OCI-LY7 (cell line): ENCODE measurements around the gene FCRL3. TPM values are rescaled to one million over a fixed set of nuclear protein-coding genes. Genes with fewer than 3 reads are reported as not detected.

Source experiments
- BruUV-seq: library from RNA; stranded (reverse); fragments of 400-500 nt; replicated peaks from 2 replicates; lab custom pipeline; 2021; lab: Mats Ljungman, UMichigan
- CTCF ChIA-PET: fragments of 300-600 bp; sonication (Branson Sonifier 250); formaldehyde crosslinking; loops from one replicate; lab custom pipeline; 2022; ENCODE audit warnings: antibody characterized with exemption; ENCODE audit not compliant: unreplicated experiment; lab: Charles Lee
- POLR2A ChIA-PET: fragments of 300-600 bp; sonication (Branson Sonifier 250); formaldehyde crosslinking; loops from one replicate; lab custom pipeline; 2022; ENCODE audit warnings: antibody characterized with exemption; lab: Charles Lee
- DNase-seq: peaks from one replicate; pipeline ENCODE4 v3.0.0-alpha.2; 2015; ENCODE audit warnings: low spot score
- H2AFZ ChIP-seq: fragments of 200-600 bp; sonication (generic), shearing (Covaris generic); 2 replicates; pipeline ENCODE4 v1.6.1; 2014; ENCODE audit warnings: mild to moderate bottlenecking, antibody characterized with exemption, low read length, moderate library complexity
- H3K27ac ChIP-seq: fragments of 200-600 bp; sonication (generic); 2 replicates; pipeline ENCODE4 v1.5.1; 2014; ENCODE audit warnings: mixed run types, low read depth, mild to moderate bottlenecking, moderate library complexity, low read length, inconsistent platforms; ENCODE audit not compliant: poor library complexity, severe bottlenecking
- H3K36me3 ChIP-seq: fragments of 200-600 bp; sonication (generic); 2 replicates; pipeline ENCODE4 v1.6.1; 2014; ENCODE audit warnings: mild to moderate bottlenecking, antibody characterized with exemption, low read length, moderate library complexity, mixed read lengths; ENCODE audit not compliant: insufficient read depth
- H3K4me1 ChIP-seq: fragments of 200-600 bp; sonication (generic); 2 replicates; pipeline ENCODE4 v1.5.1; 2014; ENCODE audit warnings: mild to moderate bottlenecking, low read length; ENCODE audit not compliant: insufficient read depth, poor library complexity, severe bottlenecking
- H3K4me2 ChIP-seq: fragments of 200-600 bp; sonication (generic); 2 replicates; pipeline ENCODE4 v1.6.1; 2014; ENCODE audit warnings: mild to moderate bottlenecking, low read length
- H3K4me3 ChIP-seq: fragments of 200-600 bp; sonication (generic); 2 replicates; pipeline ENCODE4 v1.5.1; 2014; ENCODE audit warnings: mild to moderate bottlenecking, low read depth, low read length; ENCODE audit not compliant: poor library complexity, severe bottlenecking
- H3K79me2 ChIP-seq: fragments of 200-600 bp; sonication (generic); 2 replicates; pipeline ENCODE4 v1.6.1; 2016; ENCODE audit warnings: low read depth, mild to moderate bottlenecking, low read length, moderate library complexity, mixed read lengths; ENCODE audit not compliant: insufficient read depth
- H3K9me2 ChIP-seq: fragments of 200-600 bp; sonication (generic); 2 replicates; pipeline ENCODE4 v1.6.1; 2016; ENCODE audit warnings: mild to moderate bottlenecking, low read length, mixed read lengths; ENCODE audit not compliant: insufficient read depth
- H3K9me3 ChIP-seq: fragments of 200-600 bp; sonication (generic); 2 replicates; pipeline ENCODE4 v1.6.1; 2014; ENCODE audit warnings: mild to moderate bottlenecking, mixed run types, low read length, mixed read lengths
- H4K20me1 ChIP-seq: fragments of 200-600 bp; sonication (generic); 2 replicates; pipeline ENCODE4 v1.6.1; 2014; ENCODE audit warnings: mild to moderate bottlenecking, antibody characterized with exemption, low read length, moderate library complexity, mixed read lengths; ENCODE audit not compliant: insufficient read depth
- CTCF ChIP-seq: fragments of 200-600 bp; sonication (generic); conservative IDR thresholded peaks from 2 replicates; pipeline ENCODE4 v1.5.1; 2014; ENCODE audit warnings: mild to moderate bottlenecking, antibody characterized with exemption, low read length, moderate library complexity, mixed read lengths
- EZH2phosphoT487 ChIP-seq: fragments of 200-600 bp; sonication (generic); IDR thresholded peaks from 2 replicates; pipeline ENCODE4 v1.6.1; 2018; ENCODE audit warnings: low read depth, borderline replicate concordance, mild to moderate bottlenecking, mixed run types, antibody characterized with exemption, low read length, moderate library complexity, mixed read lengths
- intact Hi-C: fragments of 100-400 bp; cut with micrococcal nuclease; formaldehyde crosslinking; loops from one replicate; pipeline ENCODE4 v1.10.0; 2022; ENCODE audit not compliant: unreplicated experiment
- total RNA-seq, 2 experiments: library from RNA; depleted of rRNA in 1 of 2; stranded (reverse); fragments of >200 nt in 1 of 2; shearing (Covaris generic) in 1 of 2; gene quantifications; 2 replicates each; pipeline ENCODE4 v1.2.3, GENCODE V29; 2014 to 2022

The FCRL3 gene
- total RNA-seq, 2 experiments from 2014 or later, result 0.88 to 0.99 TPM

GRCh38 chr1:157682710-157683437 lies 17.7 kb downstream of the FCRL3 start:
- H3K27ac ChIP-seq, result no peak overlapping the region
- no peak overlapping the region for H3K4me3 ChIP-seq
- CTCF ChIA-PET, result no interaction called here
- TF ChIP-seq CTCF (no peak), EZH2phosphoT487 (no peak)
- no peak for DNase-seq
- H3K9me2 ChIP-seq, result no peaks in the 10 kb centered on the region
- H3K79me2 ChIP-seq, result no peaks in the 10 kb centered on the region
- intact Hi-C loops, result loop anchor here (10.0 kb wide), 1 partner anchor 308 kb away; no protein-coding TSS in a partner anchor
- no peaks in the 10 kb centered on the region for H3K9me3 ChIP-seq
- no peaks in the 10 kb centered on the region; the same call in 1 of the 2 replicates for H3K36me3 ChIP-seq
- no peaks in the 10 kb centered on the region for H4K20me1 ChIP-seq
- H3K4me2 ChIP-seq, result no peak overlapping the region
- POLR2A ChIA-PET, result interaction anchor here (1.1 kb wide), 1 partner anchor 169 kb away, joined by 4 read pairs; no protein-coding TSS in a partner anchor
- H2AFZ ChIP-seq, result no peak overlapping the region
- no TSS peak for BruUV-seq
- no peaks in the 10 kb centered on the region for H3K4me1 ChIP-seq

- Histone ChIP-seq H4K20me1 (no peaks in the 10 kb centered on the region), H3K4me2 (no peak overlapping the region), H3K9me2 (no peaks in the 10 kb centered on the region), H3K27ac (no peak overlapping the region), H3K36me3 (no peaks in the 10 kb centered on the region; the same call in 1 of the 2 replicates), H3K9me3 (peaks cover 24% of the 10 kb centered on the region), H3K4me1 (no peaks in the 10 kb centered on the region), H3K79me2 (no peaks in the 10 kb centered on the region), H3K4me3 (no peak overlapping the region), H2AFZ (no peak overlapping the region)
- no TSS peak for BruUV-seq
- TF ChIP-seq EZH2phosphoT487 (no peak), CTCF (no peak)
- no peak for DNase-seq
- intact Hi-C loops, result no loop called here
- ChIA-PET CTCF (no interaction called here), POLR2A (no interaction called here)
Observed at GRCh38 chr1:157678721-157679120, 21.8 kb downstream of the FCRL3 start.

- ChIA-PET CTCF (no interaction called here), POLR2A (interaction anchor here (0.5 kb wide), 1 partner anchor 10 kb away, joined by 3 read pairs; no protein-coding TSS in a partner anchor)
- no peak overlapping the region for H3K27ac ChIP-seq
- no peaks in the 10 kb centered on the region for H3K79me2 ChIP-seq
- no peaks in the 10 kb centered on the region; the same call in 1 of the 2 replicates for H3K36me3 ChIP-seq
- DNase-seq, result no peak
- peaks cover 54% of the 10 kb centered on the region for H3K9me3 ChIP-seq
- no peaks in the 10 kb centered on the region for H3K9me2 ChIP-seq
- no peak overlapping the region for H2AFZ ChIP-seq
- H3K4me1 ChIP-seq, result no peaks in the 10 kb centered on the region
- intact Hi-C loops, result no loop called here
- TF ChIP-seq CTCF, result no peak
- TF ChIP-seq EZH2phosphoT487, result no peak
- H3K4me2 ChIP-seq, result no peak overlapping the region
- no peaks in the 10 kb centered on the region for H4K20me1 ChIP-seq
- no TSS peak for BruUV-seq
- H3K4me3 ChIP-seq, result no peak overlapping the region
Observed at GRCh38 chr1:157673008-157673407, 27.6 kb downstream of the FCRL3 start.
